SK-N-SH (cell line): Measurements from ENCODE around the gene SLC16A13. TPM values are rescaled to one million over a fixed set of nuclear protein-coding genes. Genes with fewer than 3 reads are reported as not detected.
A peak's percentile ranks its signal among the peaks of the same experiment; 100 is the strongest.

Experiments
- CTCF ChIA-PET: fragments of 300-600, 350-600 bp; formaldehyde crosslinking; extraction: SDS; loops from one replicate; lab custom pipeline; 2021; lab: Yijun Ruan, JAX
- POLR2A ChIA-PET: fragments of 350-600 bp; sonication (Branson Sonifier 250); formaldehyde crosslinking; extraction: SDS; loops from one replicate; lab custom pipeline; 2020; ENCODE audit warnings: antibody characterized with exemption, inconsistent platforms; lab: Yijun Ruan, JAX
- DNase-seq: peaks from one replicate; pipeline ENCODE4 v3.0.0; 2012
- H2AFZ ChIP-seq: fragments of 200-600 bp; sonication (generic); 2 replicates; pipeline ENCODE4 v1.8.1; 2016; ENCODE audit warnings: antibody characterized with exemption, mild to moderate bottlenecking, low read depth
- H3F3A ChIP-seq: fragments of 200-600 bp; sonication (generic); replicated peaks from 2 replicates; pipeline ENCODE3; 2016; ENCODE audit warnings: antibody characterized with exemption, mild to moderate bottlenecking; ENCODE audit not compliant: insufficient read depth
- H3K27ac ChIP-seq, 2 experiments: fragments of 200-500 bp in 1 of 2; fragments of 200-600 bp in 1 of 2; sonication (Bioruptor generic) in 1 of 2; sonication (generic), shearing (Covaris generic) in 1 of 2; 2 replicates each; pipeline versions ENCODE4 v1.5.1 to v1.6.1; 2014 to 2016; ENCODE audit warnings: low read depth in 2 of 2, inconsistent platforms in 1 of 2, low read length in 1 of 2, mild to moderate bottlenecking in 1 of 2, mixed read lengths in 1 of 2
- H3K27me3 ChIP-seq: fragments of 200-600 bp; sonication (generic), shearing (Covaris generic); 2 replicates; pipeline ENCODE4 v1.6.1; 2016; ENCODE audit warnings: mixed run types; ENCODE audit not compliant: insufficient read depth
- H3K36me3 ChIP-seq, 2 experiments: fragments of 200-500 bp in 1 of 2; fragments of 200-600 bp in 1 of 2; sonication (Bioruptor generic) in 1 of 2; sonication (generic) in 1 of 2; replicated peaks in 1 of 2; 2 replicates each; pipeline versions ENCODE3 to v1.5.1; 2014 to 2016; ENCODE audit warnings: low read length in 1 of 2, mild to moderate bottlenecking in 1 of 2; ENCODE audit not compliant: insufficient read depth in 2 of 2, control insufficient read depth in 1 of 2
- H3K4me1 ChIP-seq, 2 experiments: fragments of 200-500 bp in 1 of 2; fragments of 200-600 bp in 1 of 2; sonication (Bioruptor generic) in 1 of 2; sonication (generic), shearing (Covaris generic) in 1 of 2; 2 replicates each; pipeline versions ENCODE4 v1.5.1 to v1.6.1; 2014 to 2016; ENCODE audit warnings: low read depth in 1 of 2, low read length in 1 of 2, mixed run types in 1 of 2; ENCODE audit not compliant: insufficient read depth in 2 of 2, control insufficient read depth in 1 of 2
- H3K4me2 ChIP-seq: fragments of 200-600 bp; sonication (generic), shearing (Covaris generic); 2 replicates; pipeline ENCODE4 v1.6.1; 2017; ENCODE audit warnings: mixed run types
- H3K4me3 ChIP-seq, 2 experiments: fragments of 200-500 bp in 1 of 2; fragments of 200-600 bp in 1 of 2; sonication (Bioruptor generic) in 1 of 2; sonication (generic), shearing (Covaris generic) in 1 of 2; 2 replicates each; pipeline versions ENCODE4 v1.5.1 to v1.8.1; 2014 to 2016; ENCODE audit warnings: low read depth in 2 of 2, inconsistent platforms in 1 of 2, low read length in 1 of 2, mild to moderate bottlenecking in 1 of 2, mixed read lengths in 1 of 2, moderate library complexity in 1 of 2
- H3K79me2 ChIP-seq: fragments of 200-600 bp; sonication (generic); 2 replicates; pipeline ENCODE4 v1.8.1; 2017; ENCODE audit warnings: mild to moderate bottlenecking; ENCODE audit not compliant: insufficient read depth
- H3K9ac ChIP-seq: fragments of 200-600 bp; sonication (generic); 2 replicates; pipeline ENCODE4 v1.6.1; 2017; ENCODE audit warnings: mixed run types
- H3K9me2 ChIP-seq: fragments of 200-600 bp; sonication (generic); 2 replicates; pipeline ENCODE4 v1.6.1; 2017; ENCODE audit warnings: mixed run types
- H3K9me3 ChIP-seq: fragments of 200-600 bp; sonication (generic); 2 replicates; pipeline ENCODE4 v1.6.1; 2017; ENCODE audit warnings: mixed run types, mild to moderate bottlenecking, moderate library complexity
- H4K20me1 ChIP-seq: fragments of 200-600 bp; sonication (generic); 2 replicates; pipeline ENCODE4 v1.6.1; 2017; ENCODE audit warnings: mild to moderate bottlenecking, mixed run types; ENCODE audit not compliant: insufficient read depth
- ELF1 ChIP-seq: IDR thresholded peaks from 2 replicates; pipeline ENCODE4 v1.4.0; 2012
- FOXM1 ChIP-seq: IDR thresholded peaks from 2 replicates; pipeline ENCODE4 v1.4.0; 2012; ENCODE audit warnings: low read depth, mild to moderate bottlenecking
- GABPA ChIP-seq: IDR thresholded peaks from 2 replicates; pipeline ENCODE4 v1.4.0; 2012; ENCODE audit warnings: low read depth, mild to moderate bottlenecking
- GATA2 ChIP-seq: sonication (generic); formaldehyde crosslinking; IDR thresholded peaks from 2 replicates; pipeline ENCODE4 v1.5.0; 2020; ENCODE audit warnings: mild to moderate bottlenecking, missing genetic modification reagents
- MEF2A ChIP-seq: IDR thresholded peaks from 2 replicates; pipeline ENCODE4 v1.4.0; 2012; ENCODE audit warnings: low read depth, borderline replicate concordance
- RCOR1 ChIP-seq: fragments of 150-350 bp; IDR thresholded peaks from 2 replicates; pipeline ENCODE4 v1.6.1; 2017; ENCODE audit warnings: antibody characterized with exemption, low read length
- RFX5 ChIP-seq: IDR thresholded peaks from 2 replicates; pipeline ENCODE4 v1.6.1; 2012; ENCODE audit warnings: mild to moderate bottlenecking, improper control_type of control experiment, low read length
- TEAD4 ChIP-seq: IDR thresholded peaks from 2 replicates; pipeline ENCODE4 v1.4.0; 2012; ENCODE audit warnings: mild to moderate bottlenecking, borderline replicate concordance; ENCODE audit not compliant: insufficient read depth
- USF1 ChIP-seq: IDR thresholded peaks from 2 replicates; pipeline ENCODE4 v1.4.0; 2012; ENCODE audit warnings: low read depth, borderline replicate concordance
- USF2 ChIP-seq: fragments of 150-350 bp; IDR thresholded peaks from 2 replicates; pipeline ENCODE4 v1.6.1; 2017; ENCODE audit warnings: antibody characterized with exemption, low read length, low read depth, borderline replicate concordance
- WGBS: methylation state at CpG from one replicate; pipeline ENCODE4 v1.1.6; 2017; ENCODE audit warnings: low lambda C conversion rate; 5-methylcytosine and 5-hydroxymethylcytosine counted together
- polyA plus RNA-seq, 3 experiments: library from polyadenylated mRNA; depleted of rRNA; stranded (reverse); fragments of >200 nt; gene quantifications; 2 replicates each; pipeline ENCODE4 v1.2.3, GENCODE V29; 2012
- TF ChIP-seq, protein P1 (sequence below): IDR thresholded peaks from 2 replicates; pipeline ENCODE4 v1.4.0; 2012; ENCODE audit warnings: low read depth, borderline replicate concordance
- TF ChIP-seq, protein P2 (sequence below): fragments of 150-350 bp; IDR thresholded peaks from 2 replicates; pipeline ENCODE4 v1.6.1; 2016; ENCODE audit warnings: mild to moderate bottlenecking, low read depth, low read length

The SLC16A13 gene
- polyA plus RNA-seq, 1 of the 3 experiments (the other 2 are of a cell fraction), result 3.9 TPM

- peak; percentile 75 for DNase-seq
- no peaks in the 10 kb centered on the region for H3K36me3 ChIP-seq
- no peaks in the 10 kb centered on the region for H3K9me2 ChIP-seq
- CTCF ChIA-PET, result interaction anchor here (0.6 to 20.1 kb wide), 10 partner anchors 8 to 253 kb away, joined by 3 to 502 read pairs (median 12); partner anchors contain the start of genes ASGR1 and SLC16A13
- no peaks in the 10 kb centered on the region for H3K9me3 ChIP-seq
- no peak for TF ChIP-seq GATA2
- TF ChIP-seq TEAD4, result no peak
- TF ChIP-seq USF1, result no peak
- no peak for TF ChIP-seq RFX5
- no peak for TF ChIP-seq MEF2A
- TF ChIP-seq, protein P1, sequence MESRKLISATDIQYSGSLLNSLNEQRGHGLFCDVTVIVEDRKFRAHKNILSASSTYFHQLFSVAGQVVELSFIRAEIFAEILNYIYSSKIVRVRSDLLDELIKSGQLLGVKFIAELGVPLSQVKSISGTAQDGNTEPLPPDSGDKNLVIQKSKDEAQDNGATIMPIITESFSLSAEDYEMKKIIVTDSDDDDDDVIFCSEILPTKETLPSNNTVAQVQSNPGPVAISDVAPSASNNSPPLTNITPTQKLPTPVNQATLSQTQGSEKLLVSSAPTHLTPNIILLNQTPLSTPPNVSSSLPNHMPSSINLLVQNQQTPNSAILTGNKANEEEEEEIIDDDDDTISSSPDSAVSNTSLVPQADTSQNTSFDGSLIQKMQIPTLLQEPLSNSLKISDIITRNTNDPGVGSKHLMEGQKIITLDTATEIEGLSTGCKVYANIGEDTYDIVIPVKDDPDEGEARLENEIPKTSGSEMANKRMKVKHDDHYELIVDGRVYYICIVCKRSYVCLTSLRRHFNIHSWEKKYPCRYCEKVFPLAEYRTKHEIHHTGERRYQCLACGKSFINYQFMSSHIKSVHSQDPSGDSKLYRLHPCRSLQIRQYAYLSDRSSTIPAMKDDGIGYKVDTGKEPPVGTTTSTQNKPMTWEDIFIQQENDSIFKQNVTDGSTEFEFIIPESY, result no peak
- TF ChIP-seq, protein P2, sequence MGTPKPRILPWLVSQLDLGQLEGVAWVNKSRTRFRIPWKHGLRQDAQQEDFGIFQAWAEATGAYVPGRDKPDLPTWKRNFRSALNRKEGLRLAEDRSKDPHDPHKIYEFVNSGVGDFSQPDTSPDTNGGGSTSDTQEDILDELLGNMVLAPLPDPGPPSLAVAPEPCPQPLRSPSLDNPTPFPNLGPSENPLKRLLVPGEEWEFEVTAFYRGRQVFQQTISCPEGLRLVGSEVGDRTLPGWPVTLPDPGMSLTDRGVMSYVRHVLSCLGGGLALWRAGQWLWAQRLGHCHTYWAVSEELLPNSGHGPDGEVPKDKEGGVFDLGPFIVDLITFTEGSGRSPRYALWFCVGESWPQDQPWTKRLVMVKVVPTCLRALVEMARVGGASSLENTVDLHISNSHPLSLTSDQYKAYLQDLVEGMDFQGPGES, result no peak
- TF ChIP-seq USF2, result no peak
- no peak for TF ChIP-seq GABPA
- no peak for TF ChIP-seq ELF1
- TF ChIP-seq FOXM1, result no peak
- no peak for TF ChIP-seq RCOR1
- POLR2A ChIA-PET, result interaction anchor here (1.5 kb wide), 1 partner anchor 8 kb away, joined by 3 read pairs; the partner anchor contains the start of gene SLC16A13
- no peak within 1 kb of the TSS for H3K27ac ChIP-seq
- H3K4me1 ChIP-seq, result peaks cover 0 to 22% of the 10 kb centered on the region in 2 experiments; a peak in 1 of 4 replicates
- no peak within 1 kb of the TSS for H3K9ac ChIP-seq
- peak within 1 kb of the TSS; percentile 78 for H3K4me2 ChIP-seq
- peak within 1 kb of the TSS; percentile 63; the same call in 1 of the 2 replicates for H2AFZ ChIP-seq
- H3F3A ChIP-seq, result peaks cover 6% of the 10 kb centered on the region
- no peaks in the 10 kb centered on the region for H3K79me2 ChIP-seq
- peak within 1 kb of the TSS; percentile 40 to 51 for H3K4me3 ChIP-seq
- WGBS, result 27% methylated on average over 21 of the region's 58 CpGs
- H4K20me1 ChIP-seq, result no peaks in the 10 kb centered on the region
- peaks cover 31% of the 10 kb centered on the region; the same call in 1 of the 2 replicates for H3K27me3 ChIP-seq
These were observed 7.8 kb downstream of the SLC16A13 start, which contains the start of gene SLC16A11 for GRCh38 chr17:7043497-7044198. Gene SLC16A11 (minus strand): TSS chr17:7044092. CDS start chr17:7043513, 579 bp downstream.
